Fibroblast of mammary gland (primary cell): Measurements from ENCODE around the gene CCR6.

Experiments
- DNase-seq: peaks from one replicate; pipeline ENCODE4 v3.0.0-alpha.2; 2010; ENCODE audit warnings: low read depth
- H3K4me3 ChIP-seq: 2 replicates; pipeline ENCODE4 v1.5.1; 2011; ENCODE audit warnings: low read depth, mild to moderate bottlenecking, low read length, moderate library complexity; ENCODE audit not compliant: control insufficient read depth
- CTCF ChIP-seq: conservative IDR thresholded peaks from 2 replicates; pipeline ENCODE4 v1.5.1; 2011; ENCODE audit warnings: low read depth, low read length, inconsistent platforms; ENCODE audit not compliant: control insufficient read depth, insufficient read depth

The CCR6 gene

GRCh38 chr6:167134448-167135328, 11.8 kb downstream of the CCR6 start:
- no peak overlapping the region for H3K4me3 ChIP-seq
- no peak for TF ChIP-seq CTCF
- no peak for DNase-seq

DNA sequence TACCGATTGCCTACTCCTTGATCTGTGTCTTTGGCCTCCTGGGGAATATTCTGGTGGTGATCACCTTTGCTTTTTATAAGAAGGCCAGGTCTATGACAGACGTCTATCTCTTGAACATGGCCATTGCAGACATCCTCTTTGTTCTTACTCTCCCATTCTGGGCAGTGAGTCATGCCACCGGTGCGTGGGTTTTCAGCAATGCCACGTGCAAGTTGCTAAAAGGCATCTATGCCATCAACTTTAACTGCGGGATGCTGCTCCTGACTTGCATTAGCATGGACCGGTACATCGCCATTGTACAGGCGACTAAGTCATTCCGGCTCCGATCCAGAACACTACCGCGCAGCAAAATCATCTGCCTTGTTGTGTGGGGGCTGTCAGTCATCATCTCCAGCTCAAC, 13.5 kb downstream of the CCR6 start:
- H3K4me3 ChIP-seq, result no peak overlapping the region
- no peak for DNase-seq
- TF ChIP-seq CTCF, result no peak

GRCh38 chr6:167137081-167137480, 14.2 kb downstream of the CCR6 start:
- no peak for TF ChIP-seq CTCF
- no peak for DNase-seq
- no peak overlapping the region for H3K4me3 ChIP-seq

- no peak for DNase-seq
- no peak overlapping the region for H3K4me3 ChIP-seq
- TF ChIP-seq CTCF, result no peak
These were observed 15.0 kb downstream of the CCR6 start for GRCh38 chr6:167137881-167138280.

- TF ChIP-seq CTCF, result no peak
- no peak overlapping the region for H3K4me3 ChIP-seq
These were observed 16.9 kb downstream of the CCR6 start for GRCh38 chr6:167139761-167140160.

GRCh38 chr6:167140589-167141474, 17.9 kb downstream of the CCR6 start:
- DNase-seq, result no peak
- TF ChIP-seq CTCF, result no peak
- no peak overlapping the region for H3K4me3 ChIP-seq

More at GRCh38 chr6:167139761-167140160, 16.9 kb downstream of the CCR6 start:
- DNase-seq, result no peak
